Natural killer cell (primary cell): ENCODE data around the gene FANCL. TPM values are rescaled to one million over a fixed set of nuclear protein-coding genes. Genes with fewer than 3 reads are reported as not detected.
"Not testable (repeated sequence)": the region's sequence is repeated elsewhere in the genome, so short reads cannot be mapped to it uniquely, and the experiment has no call there.

Experiments
- ATAC-seq, 3 donors: fragments of 150-1000 bp in 2 of 3; fragments of 200-7000 bp in 1 of 3; cut with Tn5 transposase; 1 replicate in 1 of 3; 2 replicates in 2 of 3; pipeline ENCODE4 v1.10.0; 2021; ENCODE audit warnings: mild to moderate bottlenecking in 2 of 3, moderate library complexity in 2 of 3
- DNase-seq, 2 donors: peaks; one replicate each; pipeline versions ENCODE4 v3.0.0 to v3.0.0-alpha.2; 2013 to 2021; ENCODE audit warnings: mixed read lengths in 1 of 2
- H3K27ac ChIP-seq: one replicate; pipeline ENCODE4 v1.5.1; 2013; ENCODE audit warnings: mild to moderate bottlenecking, low read length
- H3K27me3 ChIP-seq: one replicate; pipeline ENCODE4 v1.6.1; 2013; ENCODE audit warnings: low read length; ENCODE audit not compliant: control insufficient read depth, insufficient read depth
- H3K36me3 ChIP-seq: one replicate; pipeline ENCODE4 v1.6.1; 2013; ENCODE audit warnings: low read length; ENCODE audit not compliant: control insufficient read depth, insufficient read depth
- H3K4me1 ChIP-seq: one replicate; pipeline ENCODE4 v1.6.1; 2013; ENCODE audit warnings: low read length; ENCODE audit not compliant: control insufficient read depth, insufficient read depth
- H3K4me3 ChIP-seq: one replicate; pipeline ENCODE4 v1.5.1; 2013; ENCODE audit warnings: low read length
- H3K9me3 ChIP-seq: one replicate; pipeline ENCODE4 v1.6.1; 2013; ENCODE audit warnings: low read length; ENCODE audit not compliant: control insufficient read depth, insufficient read depth
- H3K27ac Mint-ChIP-seq, 2 donors: one replicate each; pipeline ENCODE4 v1.8.0; 2022; ENCODE audit warnings: mild to moderate bottlenecking in 2 of 2, mixed read lengths in 2 of 2, moderate library complexity in 1 of 2
- H3K27me3 Mint-ChIP-seq, 2 donors: one replicate each; pipeline ENCODE4 v1.8.0; 2022; ENCODE audit warnings: low read depth in 2 of 2, mixed read lengths in 2 of 2
- H3K36me3 Mint-ChIP-seq: one replicate; pipeline ENCODE4 v1.8.0; 2022; ENCODE audit warnings: mixed read lengths
- H3K4me1 Mint-ChIP-seq, 2 donors: one replicate each; pipeline ENCODE4 v1.8.0; 2022; ENCODE audit warnings: mixed read lengths in 2 of 2
- H3K4me3 Mint-ChIP-seq: one replicate; pipeline ENCODE4 v1.8.0; 2022; ENCODE audit warnings: mild to moderate bottlenecking, moderate library complexity, mixed read lengths
- H3K9me3 Mint-ChIP-seq, 2 donors: one replicate each; pipeline ENCODE4 v1.8.0; 2022; ENCODE audit warnings: mixed read lengths in 2 of 2
- CTCF ChIP-seq: fragments of 200-600 bp; IDR thresholded peaks from one replicate; pipeline ENCODE4 v1.8.0; 2022; ENCODE audit warnings: antibody characterized with exemption
- WGBS: methylation state at CpG from one replicate; pipeline ENCODE4 v1.1.7; 2013; ENCODE audit warnings: missing lambda C conversion rate; ENCODE audit not compliant: insufficient coverage; 5-methylcytosine and 5-hydroxymethylcytosine counted together
- intact Hi-C: fragments of 100-400 bp; cut with micrococcal nuclease; formaldehyde crosslinking; loops from one replicate; pipeline ENCODE4 v1.14.2; 2022
- total RNA-seq, 4 donors: library from RNA; stranded (reverse); fragments of 120-200 nt in 1 of 4; gene quantifications; one replicate each; pipeline versions ENCODE4 v1.2.3 to v1.2.4, GENCODE V29; 2013 to 2022

FANCL gene
- total RNA-seq, 3 donors from 2014 or later (not counting 1 experiment from before 2014, with no cell fraction given) = 6.8 to 13.1 (median 8.0) TPM

GRCh38 chr2:58127111-58127510, 114.0 kb downstream of the FANCL start:
- H3K4me3 Mint-ChIP-seq = no peak overlapping the region

GRCh38 chr2:58122540-58122939, 118.6 kb downstream of the FANCL start:
- intact Hi-C loops = no loop called here
- Mint-ChIP-seq H3K27ac (no peak overlapping the region), H3K36me3 (no peaks in the 10 kb centered on the region), H3K4me1 (peaks cover 10 to 14% of the 10 kb centered on the region in 2 donors), H3K27me3 (no peaks in the 10 kb centered on the region), H3K9me3 (no peaks in the 10 kb centered on the region), H3K4me3 (no peak overlapping the region)
- H3K9me3 ChIP-seq = no peaks in the 10 kb centered on the region
- no peak for ATAC-seq
- no peaks in the 10 kb centered on the region for H3K4me1 ChIP-seq
- WGBS = 87% methylated on average over 3 of the region's 3 CpGs
- DNase-seq = no peak
- H3K4me3 ChIP-seq = no peak overlapping the region
- H3K27me3 ChIP-seq = no peaks in the 10 kb centered on the region
- no peak overlapping the region for H3K27ac ChIP-seq
- no peak for TF ChIP-seq CTCF
- H3K36me3 ChIP-seq = peaks cover 4% of the 10 kb centered on the region

More at GRCh38 chr2:58127111-58127510, 114.0 kb downstream of the FANCL start:
- Mint-ChIP-seq H3K36me3 (no peaks in the 10 kb centered on the region), H3K4me1 (peaks cover 0 to 7% of the 10 kb centered on the region in 2 donors), H3K27me3 (no peaks in the 10 kb centered on the region), H3K9me3 (no peaks in the 10 kb centered on the region), H3K27ac (no peak overlapping the region)
- Histone ChIP-seq H3K4me3 (no peak overlapping the region), H3K36me3 (peaks cover 8% of the 10 kb centered on the region), H3K27me3 (no peaks in the 10 kb centered on the region), H3K9me3 (no peaks in the 10 kb centered on the region), H3K4me1 (no peaks in the 10 kb centered on the region), H3K27ac (no peak overlapping the region)
- intact Hi-C loops = no loop called here
- ATAC-seq (no peak), DNase-seq (no peak)
- TF ChIP-seq CTCF = no peak
- WGBS = no CpG with 5 or more reads among the region's 3 CpGs

GRCh38 chr2:58122040-58122439, 119.1 kb downstream of the FANCL start:
- intact Hi-C loops = no loop called here
- H3K4me1 Mint-ChIP-seq = peaks cover 10 to 17% of the 10 kb centered on the region in 2 donors
- Histone ChIP-seq H3K27ac (no peak overlapping the region), H3K4me3 (no peak overlapping the region), H3K4me1 (no peaks in the 10 kb centered on the region), H3K9me3 (no peaks in the 10 kb centered on the region), H3K36me3 (peaks cover 4% of the 10 kb centered on the region), H3K27me3 (no peaks in the 10 kb centered on the region)
- no peaks in the 10 kb centered on the region for H3K36me3 Mint-ChIP-seq
- DNase-seq (no peak), ATAC-seq (no peak)
- H3K4me3 Mint-ChIP-seq = no peak overlapping the region
- 80% methylated on average over 1 of the region's 3 CpGs for WGBS
- TF ChIP-seq CTCF = no peak
- no peaks in the 10 kb centered on the region for H3K27me3 Mint-ChIP-seq
- H3K27ac Mint-ChIP-seq = no peak overlapping the region
- H3K9me3 Mint-ChIP-seq = no peaks in the 10 kb centered on the region

- Histone ChIP-seq H3K27me3 (no peaks in the 10 kb centered on the region), H3K27ac (no peak overlapping the region), H3K4me1 (no peaks in the 10 kb centered on the region), H3K9me3 (no peaks in the 10 kb centered on the region), H3K36me3 (peaks cover 4% of the 10 kb centered on the region), H3K4me3 (no peak overlapping the region)
- DNase-seq = no peak
- Mint-ChIP-seq H3K9me3 (no peaks in the 10 kb centered on the region), H3K4me1 (peaks cover 10 to 19% of the 10 kb centered on the region in 2 donors), H3K27ac (no peak overlapping the region), H3K27me3 (no peaks in the 10 kb centered on the region), H3K36me3 (no peaks in the 10 kb centered on the region), H3K4me3 (no peak overlapping the region)
- intact Hi-C loops = no loop called here
- WGBS = 92% methylated on average over 4 of the region's 5 CpGs
- TF ChIP-seq CTCF = no peak
- no peak for ATAC-seq
These were observed 120.4 kb downstream of the FANCL start for GRCh38 chr2:58120626-58121229.

- 96% methylated on average over 7 of the region's 9 CpGs for WGBS
- H3K27ac ChIP-seq, DNase-seq, H3K9me3 ChIP-seq, intact Hi-C loops, H3K36me3 ChIP-seq, H3K27me3 ChIP-seq, H3K27me3 Mint-ChIP-seq, H3K27ac Mint-ChIP-seq, H3K4me3 ChIP-seq, H3K9me3 Mint-ChIP-seq, H3K4me3 Mint-ChIP-seq, ATAC-seq, H3K4me1 ChIP-seq, H3K36me3 Mint-ChIP-seq: not testable (repeated sequence)
- H3K4me1 Mint-ChIP-seq = peaks cover 16 to 26% of the 10 kb centered on the region in 2 donors
These were observed 127.6 kb downstream of the FANCL start for GRCh38 chr2:58113563-58113962.
